Endodermal cell (in vitro differentiated cells): ENCODE results near the gene DDX55. TPM values are rescaled to one million over a fixed set of nuclear protein-coding genes. Genes with fewer than 3 reads are reported as not detected.

ENCODE experiments used
- DNase-seq: peaks from one replicate; pipeline ENCODE4 v3.0.0-alpha.2; 2017
- H3K27ac ChIP-seq: 2 replicates; pipeline ENCODE4 v1.5.1; 2013; ENCODE audit warnings: mild to moderate bottlenecking, low read depth, low read length, moderate library complexity
- H3K27me3 ChIP-seq: 2 replicates; pipeline ENCODE4 v1.6.1; 2013; ENCODE audit warnings: mild to moderate bottlenecking, low read length, moderate library complexity; ENCODE audit not compliant: insufficient read depth, control insufficient read depth, poor library complexity, severe bottlenecking
- H3K36me3 ChIP-seq: 2 replicates; pipeline ENCODE4 v1.7.0; 2013; ENCODE audit warnings: mild to moderate bottlenecking, low read length, moderate library complexity; ENCODE audit not compliant: control insufficient read depth, insufficient read depth
- H3K4me1 ChIP-seq: one replicate; pipeline ENCODE4 v1.7.0; 2013; ENCODE audit warnings: low read length; ENCODE audit not compliant: control insufficient read depth, insufficient read depth
- H3K4me3 ChIP-seq: 2 replicates; pipeline ENCODE4 v1.5.1; 2013; ENCODE audit warnings: mild to moderate bottlenecking, low read length, moderate library complexity
- H3K9ac ChIP-seq: 2 replicates; pipeline ENCODE4 v1.6.1; 2013; ENCODE audit warnings: mild to moderate bottlenecking, low read length, moderate library complexity; ENCODE audit not compliant: poor library complexity, severe bottlenecking; ENCODE audit errors: extremely low read depth
- H3K9me3 ChIP-seq: 2 replicates; pipeline ENCODE4 v1.6.1; 2013; ENCODE audit warnings: mild to moderate bottlenecking, low read length, moderate library complexity; ENCODE audit not compliant: control insufficient read depth
- H3K27ac Mint-ChIP-seq: 2 replicates; pipeline ENCODE4 v1.8.0; 2020; ENCODE audit warnings: mixed read lengths
- H3K27me3 Mint-ChIP-seq: 2 replicates; pipeline ENCODE4 v1.8.0; 2021; ENCODE audit warnings: mild to moderate bottlenecking, mixed read lengths; ENCODE audit not compliant: insufficient read depth
- H3K36me3 Mint-ChIP-seq: 2 replicates; pipeline ENCODE4 v1.8.0; 2020; ENCODE audit warnings: low read depth, mixed read lengths
- H3K4me1 Mint-ChIP-seq: 2 replicates; pipeline ENCODE4 v1.8.0; 2020; ENCODE audit warnings: mixed read lengths
- H3K4me3 Mint-ChIP-seq: 2 replicates; pipeline ENCODE4 v1.8.0; 2020; ENCODE audit warnings: mild to moderate bottlenecking, moderate library complexity, mixed read lengths
- H3K9me3 Mint-ChIP-seq: 2 replicates; pipeline ENCODE4 v1.8.0; 2020; ENCODE audit warnings: mild to moderate bottlenecking, mixed read lengths
- WGBS, 2 experiments: methylation state at CpG; one replicate each; pipeline versions ENCODE4 v1.1.5 to v1.1.7; 2013; ENCODE audit warnings: missing lambda C conversion rate in 2 of 2, mixed read lengths in 1 of 2; ENCODE audit not compliant: insufficient coverage in 1 of 2, insufficient read length in 1 of 2; 5-methylcytosine and 5-hydroxymethylcytosine counted together
- total RNA-seq, 2 donors: library from RNA; stranded (reverse); fragmentation: NEBNext Ultra II Directional in 1 of 2; extraction: Animal tissue kit (Norgen Biotek cat#: 25700) in 1 of 2; gene quantifications; 2 replicates in 1 of 2; 3 replicates in 1 of 2; pipeline ENCODE4 v1.2.1, GENCODE V29; 2021
- TF ChIP-seq, protein P1 (sequence below): fragments of 200-600 bp; sonication (generic); conservative IDR thresholded peaks from 2 replicates; pipeline ENCODE4 v1.5.0; 2021; ENCODE audit warnings: antibody characterized with exemption, mild to moderate bottlenecking

Gene DDX55
- total RNA-seq, 2 donors from 2014 or later: 34.4 to 36.7 TPM

DNA sequence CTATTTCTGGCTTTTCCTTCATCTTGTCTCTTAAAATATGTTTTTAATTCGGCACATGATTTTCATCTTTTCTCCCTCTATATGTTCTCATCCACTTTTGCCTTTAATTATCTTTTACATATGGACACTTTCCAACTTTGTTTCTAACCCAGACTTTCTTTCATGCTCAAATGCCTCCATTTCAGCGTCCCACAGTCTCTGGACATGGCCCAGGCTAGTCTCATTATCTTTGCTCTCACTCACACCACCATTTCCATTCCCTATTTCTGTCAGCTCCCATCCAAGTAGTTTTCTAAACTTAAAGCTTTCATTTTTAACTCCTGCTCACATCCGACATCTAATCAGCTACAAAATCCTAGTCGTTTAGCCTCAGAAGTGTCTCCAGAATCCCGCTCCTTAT is 46.5 kb downstream of the DDX55 start:
- Histone ChIP-seq H3K4me1 (no peaks in the 10 kb centered on the region), H3K9me3 (no peaks in the 10 kb centered on the region), H3K36me3 (peaks cover 78% of the 10 kb centered on the region), H3K9ac (no peak overlapping the region), H3K4me3 (no peak overlapping the region), H3K27ac (no peak overlapping the region), H3K27me3 (no peaks in the 10 kb centered on the region)
- no peak overlapping the region for H3K27ac Mint-ChIP-seq
- no peak overlapping the region for H3K4me3 Mint-ChIP-seq
- H3K36me3 Mint-ChIP-seq: peaks cover 51% of the 10 kb centered on the region
- WGBS, 2 experiments: 93 to 100% methylated on average over 5 of the region's 5 CpGs
- DNase-seq: no peak
- no peaks in the 10 kb centered on the region for H3K4me1 Mint-ChIP-seq
- no peaks in the 10 kb centered on the region for H3K9me3 Mint-ChIP-seq
- TF ChIP-seq, protein P1, sequence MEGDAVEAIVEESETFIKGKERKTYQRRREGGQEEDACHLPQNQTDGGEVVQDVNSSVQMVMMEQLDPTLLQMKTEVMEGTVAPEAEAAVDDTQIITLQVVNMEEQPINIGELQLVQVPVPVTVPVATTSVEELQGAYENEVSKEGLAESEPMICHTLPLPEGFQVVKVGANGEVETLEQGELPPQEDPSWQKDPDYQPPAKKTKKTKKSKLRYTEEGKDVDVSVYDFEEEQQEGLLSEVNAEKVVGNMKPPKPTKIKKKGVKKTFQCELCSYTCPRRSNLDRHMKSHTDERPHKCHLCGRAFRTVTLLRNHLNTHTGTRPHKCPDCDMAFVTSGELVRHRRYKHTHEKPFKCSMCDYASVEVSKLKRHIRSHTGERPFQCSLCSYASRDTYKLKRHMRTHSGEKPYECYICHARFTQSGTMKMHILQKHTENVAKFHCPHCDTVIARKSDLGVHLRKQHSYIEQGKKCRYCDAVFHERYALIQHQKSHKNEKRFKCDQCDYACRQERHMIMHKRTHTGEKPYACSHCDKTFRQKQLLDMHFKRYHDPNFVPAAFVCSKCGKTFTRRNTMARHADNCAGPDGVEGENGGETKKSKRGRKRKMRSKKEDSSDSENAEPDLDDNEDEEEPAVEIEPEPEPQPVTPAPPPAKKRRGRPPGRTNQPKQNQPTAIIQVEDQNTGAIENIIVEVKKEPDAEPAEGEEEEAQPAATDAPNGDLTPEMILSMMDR: no peak
- no peaks in the 10 kb centered on the region for H3K27me3 Mint-ChIP-seq

DNA sequence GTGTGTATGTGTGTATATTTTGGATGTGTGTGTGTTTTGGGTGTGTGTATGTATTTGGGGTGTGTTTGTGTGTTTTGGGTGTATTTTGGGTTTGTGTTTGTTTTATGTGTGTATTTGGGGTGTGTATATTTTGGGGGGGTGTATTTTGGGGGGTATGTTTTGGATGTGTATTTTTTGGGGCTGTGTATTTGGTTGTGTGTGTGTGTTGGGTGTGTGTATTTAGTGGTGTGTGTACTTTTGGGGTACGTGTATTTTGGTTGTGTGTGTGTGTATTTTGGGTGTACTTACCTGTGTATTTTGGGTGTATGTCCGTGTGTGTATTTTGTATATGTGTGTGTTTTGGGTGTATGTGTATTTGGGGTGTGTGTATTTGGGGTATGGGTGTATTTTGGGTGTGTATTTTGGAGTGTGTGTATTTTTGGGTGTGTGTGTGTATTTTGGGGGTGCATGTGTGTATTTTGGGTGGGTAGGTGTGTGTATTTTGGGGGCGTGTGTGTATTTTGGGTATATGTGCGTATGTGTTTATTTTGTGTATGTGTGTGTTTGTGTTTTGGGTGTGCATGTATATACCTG is 52.3 kb downstream of the DDX55 start:
- Mint-ChIP-seq H3K9me3 (no peaks in the 10 kb centered on the region), H3K4me1 (no peaks in the 10 kb centered on the region), H3K36me3 (peaks cover 40% of the 10 kb centered on the region), H3K27me3 (no peaks in the 10 kb centered on the region), H3K27ac (no peak overlapping the region), H3K4me3 (no peak overlapping the region)
- H3K27ac ChIP-seq: no peak overlapping the region
- DNase-seq: no peak
- H3K36me3 ChIP-seq: peaks cover 81% of the 10 kb centered on the region
- 81 to 94% methylated on average over 2 to 4 of the region's 4 CpGs for WGBS, 2 experiments
- H3K27me3 ChIP-seq: no peaks in the 10 kb centered on the region
- no peaks in the 10 kb centered on the region for H3K4me1 ChIP-seq
- H3K4me3 ChIP-seq: no peak overlapping the region
- no peak overlapping the region for H3K9ac ChIP-seq
- TF ChIP-seq, protein P1: no peak
- no peaks in the 10 kb centered on the region for H3K9me3 ChIP-seq

DNA sequence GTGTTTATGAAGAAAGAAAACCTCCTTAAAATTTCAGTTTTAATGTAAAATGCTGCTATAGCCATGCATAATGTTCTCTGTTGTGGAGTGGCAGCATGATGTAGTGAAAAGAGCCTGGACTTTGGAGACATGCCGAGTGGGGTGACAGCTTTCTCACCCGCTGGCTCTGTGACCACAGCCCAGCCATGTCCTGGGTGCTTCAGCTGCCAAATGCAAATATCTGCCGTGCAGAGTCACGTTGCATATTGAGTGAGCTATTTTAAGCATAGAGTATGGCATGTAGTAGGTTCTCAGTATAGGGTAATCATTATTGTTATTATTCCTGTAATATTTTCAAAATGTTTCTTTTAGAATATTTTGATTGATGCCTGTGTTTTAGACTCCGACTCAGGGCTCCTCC is 53.5 kb downstream of the DDX55 start:
- Histone ChIP-seq H3K27ac (no peak overlapping the region), H3K27me3 (no peaks in the 10 kb centered on the region), H3K4me3 (no peak overlapping the region), H3K36me3 (peaks cover 83% of the 10 kb centered on the region), H3K4me1 (no peaks in the 10 kb centered on the region), H3K9ac (no peak overlapping the region), H3K9me3 (no peaks in the 10 kb centered on the region)
- H3K27ac Mint-ChIP-seq: no peak overlapping the region
- no peaks in the 10 kb centered on the region for H3K4me1 Mint-ChIP-seq
- no peaks in the 10 kb centered on the region for H3K27me3 Mint-ChIP-seq
- TF ChIP-seq, protein P1: no peak
- peaks cover 45% of the 10 kb centered on the region for H3K36me3 Mint-ChIP-seq
- DNase-seq: no peak
- 91 to 98% methylated on average over 3 to 5 of the region's 5 CpGs for WGBS, 2 experiments
- no peaks in the 10 kb centered on the region for H3K9me3 Mint-ChIP-seq
- H3K4me3 Mint-ChIP-seq: no peak overlapping the region
